HG03097 (cell line): ENCODE results near the gene USH1G.
A peak's percentile ranks its signal among the peaks of the same experiment; 100 is the strongest.
"Not testable (repeated sequence)": the region's sequence is repeated elsewhere in the genome, so short reads cannot be mapped to it uniquely, and the experiment has no call there.

Source experiments
- ATAC-seq: cut with Tn5 transposase; IDR thresholded peaks from one replicate; pipeline ENCODE4 v1.9.1; 2021; ENCODE audit not compliant: unreplicated experiment, low FRiP score

USH1G gene

GRCh38 chr17:74877592-74878548, 45.2 kb downstream of the USH1G start:
- no peak for ATAC-seq

- ATAC-seq, result no peak
These were observed 47.0 kb downstream of the USH1G start for GRCh38 chr17:74875977-74876593.

GRCh38 chr17:74875155-74875976, 47.7 kb downstream of the USH1G start:
- no peak for ATAC-seq

GRCh38 chr17:74874615-74875037, 48.4 kb downstream of the USH1G start:
- no peak for ATAC-seq

- no peak for ATAC-seq
These were observed 49.0 kb downstream of the USH1G start for GRCh38 chr17:74873874-74874614.

- peak; percentile 90 for ATAC-seq
These were observed 49.8 kb downstream of the USH1G start for GRCh38 chr17:74873037-74873873.

GRCh38 chr17:74872313-74873036, 50.6 kb downstream of the USH1G start, which contains the start of gene FDXR:
Gene FDXR, minus strand, starts transcription at chr17:74872994. Its CDS starts 50 bp downstream, at chr17:74872944.
- ATAC-seq, result peak; percentile 20

GRCh38 chr17:74871356-74872076, 51.5 kb downstream of the USH1G start:
- ATAC-seq, result no peak

- ATAC-seq, result no peak
These were observed 52.5 kb downstream of the USH1G start for GRCh38 chr17:74870512-74870911.

GRCh38 chr17:74870028-74870427, 53.0 kb downstream of the USH1G start:
- ATAC-seq, result not testable (repeated sequence)

- no peak for ATAC-seq
These were observed 54.2 kb downstream of the USH1G start for GRCh38 chr17:74868908-74869255.

- ATAC-seq, result no peak
These were observed 54.7 kb downstream of the USH1G start for GRCh38 chr17:74868251-74868907.

GRCh38 chr17:74866198-74866835, 56.7 kb downstream of the USH1G start:
- ATAC-seq, result no peak
